ENCODE results near the gene ZNF200.

GRCh38 chr16:3212006-3212405, 23.0 kb downstream of the ZNF200 start:
- TF ChIP-seq DZIP1 (CRISPR knock-in tag; IDR thresholded peaks at IDR 0.05) = no peak
- TF ChIP-seq CTCF (CRISPR knock-in tag; IDR thresholded peaks at IDR 0.05) = no peak
- TF ChIP-seq HNF1B (CRISPR knock-in tag; IDR thresholded peaks at IDR 0.05) = no peak
- TF ChIP-seq NR2C2 (CRISPR knock-in tag; IDR thresholded peaks at IDR 0.05; ENCODE audit: borderline replicate concordance) = no peak
- no peak for TF ChIP-seq SOX5 (CRISPR knock-in tag; IDR thresholded peaks at IDR 0.05; ENCODE audit: borderline replicate concordance)
- TF ChIP-seq SNAI1 (CRISPR knock-in tag; IDR thresholded peaks at IDR 0.05; ENCODE audit: borderline replicate concordance) = no peak
- no peak for TF ChIP-seq ZBTB43 (CRISPR knock-in tag; conservative IDR thresholded peaks at IDR 0.05)
- TF ChIP-seq ZNF841 (CRISPR knock-in tag; IDR thresholded peaks at IDR 0.05; ENCODE audit: borderline replicate concordance) = no peak

All from HepG2 (cell line).